Measurements from ENCODE around the gene LRP3. TPM values are rescaled to one million over a fixed set of nuclear protein-coding genes. Genes with fewer than 3 reads are reported as not detected.

LRP3 gene
- total and polyA plus RNA-seq, 2 experiments from 2014 or later = 3.5 to 62.7 TPM

DNA sequence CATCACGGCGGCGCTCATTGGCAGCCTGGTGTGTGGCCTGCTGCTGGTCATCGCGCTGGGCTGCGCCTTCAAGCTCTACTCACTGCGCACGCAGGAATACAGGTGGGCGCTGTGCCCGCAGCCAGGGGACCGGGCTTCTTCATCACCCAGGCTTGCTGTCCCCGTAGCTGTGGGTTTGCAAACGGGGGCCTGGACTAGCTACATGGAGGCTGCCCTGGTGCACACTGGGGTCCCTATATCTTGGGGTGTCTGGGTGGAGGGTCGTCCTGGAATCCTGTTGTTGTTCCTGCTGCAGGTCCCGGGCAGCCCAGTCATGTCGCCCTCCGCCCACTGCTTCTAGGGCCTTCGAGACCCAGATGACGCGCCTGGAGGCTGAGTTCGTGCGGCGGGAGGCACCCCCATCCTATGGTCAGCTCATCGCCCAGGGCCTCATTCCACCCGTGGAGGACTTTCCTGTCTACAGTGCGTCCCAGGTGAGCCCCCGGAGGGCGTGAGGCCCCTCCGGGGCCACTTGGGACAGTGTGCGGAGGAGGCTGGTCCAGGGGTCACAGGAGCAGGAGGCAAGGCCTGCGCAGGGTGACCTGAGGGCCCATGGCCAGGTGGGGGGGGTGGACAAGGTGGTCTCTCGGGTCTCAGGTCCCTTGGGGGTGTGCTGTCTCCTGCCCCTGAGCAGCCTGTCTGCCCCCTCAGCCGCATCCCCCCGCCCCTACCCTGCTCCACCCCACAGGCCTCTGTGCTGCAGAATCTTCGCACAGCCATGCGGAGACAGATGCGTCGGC lies 12.3 kb downstream of the LRP3 start (continued):
- TF ChIP-seq, protein P1, sequence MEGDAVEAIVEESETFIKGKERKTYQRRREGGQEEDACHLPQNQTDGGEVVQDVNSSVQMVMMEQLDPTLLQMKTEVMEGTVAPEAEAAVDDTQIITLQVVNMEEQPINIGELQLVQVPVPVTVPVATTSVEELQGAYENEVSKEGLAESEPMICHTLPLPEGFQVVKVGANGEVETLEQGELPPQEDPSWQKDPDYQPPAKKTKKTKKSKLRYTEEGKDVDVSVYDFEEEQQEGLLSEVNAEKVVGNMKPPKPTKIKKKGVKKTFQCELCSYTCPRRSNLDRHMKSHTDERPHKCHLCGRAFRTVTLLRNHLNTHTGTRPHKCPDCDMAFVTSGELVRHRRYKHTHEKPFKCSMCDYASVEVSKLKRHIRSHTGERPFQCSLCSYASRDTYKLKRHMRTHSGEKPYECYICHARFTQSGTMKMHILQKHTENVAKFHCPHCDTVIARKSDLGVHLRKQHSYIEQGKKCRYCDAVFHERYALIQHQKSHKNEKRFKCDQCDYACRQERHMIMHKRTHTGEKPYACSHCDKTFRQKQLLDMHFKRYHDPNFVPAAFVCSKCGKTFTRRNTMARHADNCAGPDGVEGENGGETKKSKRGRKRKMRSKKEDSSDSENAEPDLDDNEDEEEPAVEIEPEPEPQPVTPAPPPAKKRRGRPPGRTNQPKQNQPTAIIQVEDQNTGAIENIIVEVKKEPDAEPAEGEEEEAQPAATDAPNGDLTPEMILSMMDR (conservative IDR thresholded peaks at IDR 0.05; ENCODE audit: low read depth in 2 of 2) = no peak

GRCh38 chr19:33207040-33207620 lies 13.0 kb downstream of the LRP3 start:
- no peaks in the 10 kb centered on the region for H3K9me3 Mint-ChIP-seq
- Histone ChIP-seq H3K9me2 (ENCODE audit: insufficient read depth) (no peaks in the 10 kb centered on the region), H3K4me2 (no peak overlapping the region), H3K27ac (ENCODE audit: low read depth) (no peak overlapping the region), H3K79me2 (replicated peaks; ENCODE audit: insufficient read depth) (no peaks in the 10 kb centered on the region), H4K20me1 (replicated peaks; ENCODE audit: insufficient read depth) (no peaks in the 10 kb centered on the region), H3K36me3 (ENCODE audit: insufficient read depth) (no peaks in the 10 kb centered on the region), H3F3A (replicated peaks; ENCODE audit: low read depth) (no peaks in the 10 kb centered on the region), H3K27me3 (ENCODE audit: insufficient read depth) (no peaks in the 10 kb centered on the region), H2AFZ (no peak overlapping the region), H3K4me1 (ENCODE audit: insufficient read depth) (no peaks in the 10 kb centered on the region), H3K4me3 (no peak overlapping the region)
- no peaks in the 10 kb centered on the region for H3K4me1 Mint-ChIP-seq
- H3K27me3 Mint-ChIP-seq (ENCODE audit: insufficient read depth, low read depth, poor library complexity) = peaks cover 8% of the 10 kb centered on the region
- DNase-seq (ENCODE audit: low spot score) (no peak), ATAC-seq (no peak; the same call in 2 of the 3 replicates)
- H3K4me3 Mint-ChIP-seq = no peak overlapping the region
- H3K27ac Mint-ChIP-seq = no peak overlapping the region; the same call in 1 of the 2 replicates
- H3K36me3 Mint-ChIP-seq (ENCODE audit: low read depth) = peaks cover 7% of the 10 kb centered on the region
- TF ChIP-seq EZH2 (IDR thresholded peaks at IDR 0.05; ENCODE audit: low read depth, unreplicated experiment) (no peak), REST (IDR thresholded peaks at IDR 0.05; ENCODE audit: unreplicated experiment) (no peak), ZNF331 (CRISPR knock-in tag; IDR thresholded peaks at IDR 0.05; ENCODE audit: low read depth) (no peak)

GRCh38 chr19:33207903-33208302 lies 13.8 kb downstream of the LRP3 start:
- Histone ChIP-seq H3F3A (replicated peaks; ENCODE audit: low read depth) (no peaks in the 10 kb centered on the region), H2AFZ (no peak overlapping the region), H3K79me2 (replicated peaks; ENCODE audit: insufficient read depth) (no peaks in the 10 kb centered on the region), H3K9me2 (ENCODE audit: insufficient read depth) (no peaks in the 10 kb centered on the region), H3K27ac (ENCODE audit: low read depth) (no peak overlapping the region), H3K27me3 (ENCODE audit: insufficient read depth) (no peaks in the 10 kb centered on the region), H3K36me3 (ENCODE audit: insufficient read depth) (no peaks in the 10 kb centered on the region), H3K4me2 (no peak overlapping the region), H4K20me1 (replicated peaks; ENCODE audit: insufficient read depth) (no peaks in the 10 kb centered on the region), H3K4me3 (no peak overlapping the region), H3K4me1 (ENCODE audit: insufficient read depth) (no peaks in the 10 kb centered on the region)
- no peak for DNase-seq (ENCODE audit: low spot score)
- Mint-ChIP-seq H3K4me3 (no peak overlapping the region), H3K9me3 (no peaks in the 10 kb centered on the region), H3K4me1 (no peaks in the 10 kb centered on the region), H3K27me3 (ENCODE audit: insufficient read depth, low read depth, poor library complexity) (peaks cover 8% of the 10 kb centered on the region), H3K36me3 (ENCODE audit: low read depth) (peaks cover 4% of the 10 kb centered on the region), H3K27ac (no peak overlapping the region)
- no peak for ATAC-seq
- TF ChIP-seq NANOG (IDR thresholded peaks at IDR 0.05; ENCODE audit: borderline replicate concordance) (no peak), REST (IDR thresholded peaks at IDR 0.05; ENCODE audit: unreplicated experiment) (no peak), ZNF114 (CRISPR knock-in tag; IDR thresholded peaks at IDR 0.05) (no peak), STAT1 (IDR thresholded peaks at IDR 0.05; ENCODE audit: unreplicated experiment) (no peak), POLR2AphosphoS5 (IDR thresholded peaks at IDR 0.05; ENCODE audit: low read depth) (no peak)
- TF ChIP-seq, protein P1 (conservative IDR thresholded peaks at IDR 0.05; ENCODE audit: low read depth in 2 of 2) = no peak
